Caki2 (cell line): ENCODE data around the gene AURKA. TPM values are rescaled to one million over a fixed set of nuclear protein-coding genes. Genes with fewer than 3 reads are reported as not detected.
"Not testable (repeated sequence)": the region's sequence is repeated elsewhere in the genome, so short reads cannot be mapped to it uniquely, and the experiment has no call there.

Source experiments
- DNase-seq: peaks from one replicate; pipeline ENCODE4 v3.0.0-alpha.2; 2015; ENCODE audit warnings: low read depth
- in situ Hi-C: cut with HindIII; loops from 2 replicates; pipeline ENCODE4 v1.10.0; 2016; ENCODE audit warnings: low sequenced_read_pairs, low pct_unique_long_range_greater_than_20kb, mixed read lengths
- total RNA-seq: library from RNA; depleted of rRNA; stranded (reverse); fragments of >200 nt; shearing (Covaris generic); gene quantifications from 2 replicates; pipeline ENCODE4 v1.2.3, GENCODE V29; 2014; ENCODE audit warnings: low replicate concordance

AURKA gene
- total RNA-seq, 1 experiment from 2014 or later = 74.5 TPM

DNA sequence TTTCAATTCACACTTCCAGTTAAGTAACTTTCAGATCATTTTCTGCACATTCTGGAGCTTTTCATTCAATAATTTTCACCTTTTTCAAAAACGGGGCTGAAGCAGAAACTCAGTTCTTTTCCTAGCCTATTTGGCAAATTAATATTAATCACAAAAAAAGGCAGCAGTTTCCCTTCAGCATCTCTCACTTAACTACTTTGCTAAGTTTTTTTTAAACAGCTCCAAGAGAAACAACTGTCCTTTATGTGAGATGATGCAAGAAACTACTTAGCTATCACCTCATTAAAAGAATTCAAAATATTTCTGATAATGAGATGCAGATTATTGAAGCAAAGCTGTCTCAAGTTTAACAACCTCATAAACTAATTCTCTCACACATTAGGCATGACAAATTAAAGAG is 31.9 kb upstream of the AURKA start:
- no peak for DNase-seq
- in situ Hi-C loops = no loop called here

DNA sequence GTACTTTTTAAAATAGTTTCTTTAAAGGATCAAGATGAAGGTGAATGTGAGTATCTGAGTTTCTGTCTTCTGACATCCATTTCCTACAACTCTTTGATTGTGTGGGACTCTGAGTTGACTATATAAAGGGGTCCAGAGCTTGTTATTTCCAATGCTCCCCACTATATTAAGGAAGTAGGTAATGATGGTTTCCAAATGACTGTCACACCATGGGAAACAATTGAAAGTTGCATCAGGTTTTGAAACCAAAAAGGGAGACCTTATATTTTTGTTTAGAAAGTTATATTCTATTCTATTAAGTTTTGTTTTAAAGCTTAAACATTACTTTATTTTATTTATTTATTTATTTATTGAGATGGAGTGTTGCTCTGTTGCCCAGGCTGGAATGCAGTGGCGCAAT is 31.2 kb upstream of the AURKA start:
- DNase-seq = no peak
- in situ Hi-C loops = no loop called here

DNA sequence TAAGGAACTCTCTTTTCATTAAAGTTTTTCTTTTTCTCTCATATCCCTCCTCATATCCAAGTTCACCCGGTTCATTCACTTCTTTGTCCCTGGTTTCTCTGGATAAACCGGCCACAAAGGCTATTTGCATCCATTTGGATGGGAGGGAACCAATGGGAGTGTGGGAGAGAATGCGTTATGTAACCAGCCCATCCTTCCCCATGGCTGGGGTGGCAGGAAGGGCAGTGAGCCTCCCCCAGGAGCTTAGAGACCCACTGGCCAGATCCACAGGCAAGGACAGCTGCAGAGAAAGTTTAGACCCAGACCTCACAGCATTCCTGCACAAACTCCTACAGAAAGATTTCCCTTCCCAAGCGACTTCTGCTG is 30.8 kb upstream of the AURKA start:
- DNase-seq = no peak
- in situ Hi-C loops = no loop called here

DNA sequence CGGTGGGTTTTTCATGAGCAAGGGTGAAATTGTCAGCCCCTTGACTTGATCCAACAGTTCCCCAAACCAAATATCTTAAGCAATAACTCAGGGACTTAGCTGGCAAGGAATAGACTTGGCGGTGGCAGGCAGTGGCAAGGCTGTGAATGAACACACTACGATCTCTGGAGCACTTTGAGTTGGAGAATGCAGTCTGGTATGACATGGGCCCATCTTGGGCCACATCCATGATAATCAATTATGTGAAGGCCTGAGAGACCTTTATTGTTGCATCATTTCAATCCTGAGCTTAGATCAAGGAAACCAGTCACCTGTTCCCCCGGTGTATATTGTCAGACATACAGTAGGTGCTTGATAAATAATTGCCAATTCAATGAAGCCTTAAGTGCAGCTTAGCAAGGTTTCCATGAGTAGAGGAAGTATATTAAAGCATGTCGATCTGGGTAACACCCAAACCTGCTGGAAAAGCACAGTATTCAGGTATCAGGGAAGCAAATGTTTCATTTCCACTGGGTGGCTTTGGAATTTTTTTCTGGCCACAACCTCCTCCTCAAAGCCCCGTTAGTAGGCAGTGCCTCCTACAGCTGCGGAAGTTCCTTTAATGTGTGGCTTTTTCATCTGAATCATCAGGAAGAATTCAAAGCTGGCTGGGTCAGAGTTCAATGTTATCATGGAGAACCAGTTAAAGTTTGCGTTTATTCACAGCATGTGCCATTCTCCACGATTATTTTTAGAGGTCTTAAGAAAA is 30.2 kb upstream of the AURKA start:
- in situ Hi-C loops = no loop called here
- peak; percentile 78 for DNase-seq

DNA sequence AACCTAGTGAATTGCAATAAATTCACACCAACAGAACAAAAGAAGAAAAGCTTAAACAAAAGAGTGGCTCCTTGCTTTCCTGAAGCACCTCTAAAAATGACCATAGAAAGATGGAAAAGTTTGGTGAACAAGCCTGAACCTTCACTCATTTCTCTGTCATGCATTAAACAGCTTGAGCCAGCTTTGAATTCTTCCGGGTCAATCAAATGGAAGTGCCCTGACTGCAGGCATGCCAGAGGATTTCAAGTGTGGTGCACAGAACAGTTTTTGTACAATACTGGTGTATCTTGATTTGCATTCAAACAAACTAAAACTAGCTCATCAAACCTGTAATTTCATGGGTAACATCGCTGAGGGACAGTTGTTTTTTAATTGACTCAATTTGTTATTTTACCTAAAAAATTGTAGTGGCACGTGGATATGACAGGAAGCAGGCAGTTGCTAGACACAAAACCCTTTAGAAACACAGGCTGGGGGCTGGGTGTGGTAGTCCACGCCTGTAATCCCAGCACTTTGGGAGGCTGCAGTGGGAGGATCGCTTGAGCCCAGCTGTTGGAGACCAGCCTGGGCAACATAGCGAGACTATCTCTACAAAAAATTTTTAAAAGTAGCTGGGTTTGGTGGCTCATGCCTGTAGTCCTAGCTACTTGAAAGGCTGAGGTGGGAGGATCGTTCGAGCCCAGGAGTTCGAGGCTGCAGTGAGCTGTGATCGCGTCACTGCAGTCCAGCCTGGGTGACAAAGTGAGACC is 29.1 kb upstream of the AURKA start:
- no peak for DNase-seq
- in situ Hi-C loops = no loop called here

DNA sequence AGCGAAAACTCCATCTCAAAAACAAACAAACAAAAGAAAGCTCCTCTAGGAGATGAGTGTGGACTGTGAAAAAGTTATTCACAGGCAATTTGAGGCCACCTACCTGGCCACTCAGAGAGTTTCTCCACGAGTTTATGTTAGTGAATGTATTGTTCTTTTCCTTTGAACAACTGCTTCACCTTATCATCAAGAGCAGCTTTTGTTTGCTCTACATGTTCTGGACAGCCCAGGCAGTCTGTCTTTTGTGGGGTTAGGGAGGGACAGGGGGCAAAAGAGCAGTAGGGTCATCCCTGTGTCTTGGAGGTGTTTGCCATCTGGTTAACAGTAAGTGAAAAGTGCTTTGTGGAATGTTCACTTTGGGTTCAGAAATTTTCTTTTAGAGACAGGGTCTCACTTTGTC is 28.0 kb upstream of the AURKA start:
- in situ Hi-C loops = no loop called here
- no peak for DNase-seq

DNA sequence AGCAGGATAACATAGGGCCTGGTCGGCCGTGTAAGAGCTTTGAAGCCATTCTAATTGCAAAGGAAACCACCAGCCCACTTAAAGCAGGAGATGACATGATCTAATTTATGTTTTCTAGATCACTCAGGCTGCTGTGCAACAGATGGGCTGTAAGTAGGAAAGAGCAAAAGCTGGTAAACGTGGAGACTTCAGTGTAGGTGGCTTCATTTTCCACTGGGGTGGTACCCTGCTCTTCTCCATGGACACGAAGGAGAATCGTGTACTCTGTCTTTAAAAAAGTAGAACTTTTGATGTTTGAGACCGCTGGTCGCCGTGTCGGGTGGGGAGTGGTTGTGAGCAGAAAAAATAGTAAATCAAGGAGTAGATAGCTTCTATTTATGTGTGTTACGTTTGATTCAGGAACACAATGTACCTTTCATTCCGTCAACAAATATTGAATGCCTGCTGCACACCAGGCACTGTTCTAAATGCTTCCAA is 26.4 kb upstream of the AURKA start:
- in situ Hi-C loops = no loop called here
- no peak for DNase-seq

DNA sequence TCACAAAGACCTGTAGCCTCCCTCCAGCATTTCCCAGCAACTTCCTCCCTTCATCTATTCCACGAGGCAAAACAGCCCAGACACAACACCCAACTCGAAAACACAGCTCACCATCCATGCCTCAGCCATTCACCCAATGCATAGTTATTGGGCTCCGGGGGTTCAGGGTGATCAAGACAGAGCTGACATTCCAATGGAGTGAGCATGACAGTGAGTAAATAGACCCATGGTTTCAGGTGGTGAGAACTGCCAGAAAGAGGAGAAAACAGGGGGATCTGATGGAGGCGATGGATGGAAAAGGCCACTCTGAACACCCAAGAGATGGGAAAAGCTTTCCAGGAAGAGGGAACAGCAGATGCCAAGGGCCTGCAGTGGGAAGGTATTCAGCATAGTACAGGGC is 25.9 kb upstream of the AURKA start:
- DNase-seq = no peak
- in situ Hi-C loops = no loop called here

DNA sequence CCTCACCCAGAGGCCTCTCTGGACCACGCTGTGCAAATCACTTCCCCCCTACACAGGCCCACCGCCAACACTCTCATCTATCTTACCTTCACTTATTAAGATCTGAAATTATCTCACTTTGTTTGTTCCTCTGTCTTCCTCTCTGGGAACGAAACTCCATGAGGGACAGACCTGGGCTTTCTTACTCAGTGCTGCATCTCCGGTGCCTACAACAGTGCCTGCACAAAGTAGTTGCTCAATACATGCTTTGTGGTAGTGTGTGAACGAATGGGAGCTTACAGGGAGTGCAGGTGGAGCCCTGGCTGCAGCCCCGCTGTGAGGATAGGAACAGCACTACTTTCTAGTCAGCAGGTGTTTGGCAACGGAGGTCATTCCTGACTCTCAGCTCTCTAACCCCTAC is 25.4 kb upstream of the AURKA start:
- in situ Hi-C loops = no loop called here
- no peak for DNase-seq

DNA sequence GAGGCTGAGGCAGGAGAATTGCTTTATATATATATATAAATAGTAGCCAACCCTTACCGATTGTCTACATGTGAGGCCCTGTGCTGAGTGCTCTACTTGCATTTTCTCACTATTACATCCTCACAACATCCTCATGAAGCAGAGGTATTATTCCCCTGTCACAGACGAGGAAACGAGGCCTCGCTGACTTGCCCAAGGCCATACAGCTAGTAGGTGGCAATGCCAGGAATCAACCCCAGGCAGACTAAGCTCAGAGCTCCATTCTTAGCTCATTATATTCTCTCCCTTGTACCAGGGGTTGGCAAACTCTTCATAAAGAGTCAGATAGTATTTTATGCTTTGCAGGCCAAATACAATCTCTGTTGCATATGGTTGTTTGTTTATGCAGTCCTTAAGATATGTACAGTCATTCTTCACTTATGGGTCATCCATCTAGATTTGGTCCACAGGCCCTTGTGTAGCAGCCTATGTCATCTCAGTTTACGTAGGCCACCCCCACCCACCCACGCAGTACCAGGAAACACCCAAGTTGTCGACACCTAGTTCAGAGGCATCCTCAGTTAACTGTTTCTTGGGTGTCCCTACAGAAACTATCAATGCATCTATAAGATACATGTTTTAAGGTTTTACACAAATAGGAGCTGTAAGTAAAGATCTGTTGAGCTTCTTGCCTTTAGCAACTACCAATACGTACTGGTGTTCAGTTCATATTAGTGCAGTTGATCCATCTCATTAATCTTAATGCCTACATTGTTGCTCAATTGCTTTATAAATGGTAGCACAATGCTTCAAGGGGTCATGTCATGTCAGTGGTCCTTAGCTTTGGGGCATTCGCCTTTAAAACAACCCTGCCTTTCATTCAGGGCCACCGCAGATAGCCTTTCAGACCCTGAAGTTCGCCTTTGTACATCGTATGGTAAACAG is 23.1 kb upstream of the AURKA start:
- DNase-seq = no peak
- in situ Hi-C loops = no loop called here

DNA sequence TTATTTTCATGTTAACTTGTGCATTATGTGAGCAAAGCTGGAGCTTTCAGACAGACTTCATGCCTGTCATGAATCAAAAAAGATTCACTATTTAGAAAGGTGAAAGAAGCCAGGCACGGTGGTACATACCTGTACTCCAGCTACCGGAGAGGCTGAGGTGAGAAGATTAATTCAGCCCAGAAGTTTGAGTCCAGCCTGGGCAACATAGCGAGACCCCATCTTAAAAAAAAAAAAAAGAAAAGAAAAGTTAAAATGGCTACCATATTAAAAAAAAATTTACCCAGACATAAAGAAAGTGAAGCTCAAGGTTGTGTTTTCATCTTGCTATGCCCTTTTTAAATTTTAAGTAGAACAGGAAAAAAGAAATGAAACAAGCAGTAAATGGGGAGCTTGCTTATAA is 20.9 kb upstream of the AURKA start:
- in situ Hi-C loops = no loop called here
- DNase-seq = no peak

DNA sequence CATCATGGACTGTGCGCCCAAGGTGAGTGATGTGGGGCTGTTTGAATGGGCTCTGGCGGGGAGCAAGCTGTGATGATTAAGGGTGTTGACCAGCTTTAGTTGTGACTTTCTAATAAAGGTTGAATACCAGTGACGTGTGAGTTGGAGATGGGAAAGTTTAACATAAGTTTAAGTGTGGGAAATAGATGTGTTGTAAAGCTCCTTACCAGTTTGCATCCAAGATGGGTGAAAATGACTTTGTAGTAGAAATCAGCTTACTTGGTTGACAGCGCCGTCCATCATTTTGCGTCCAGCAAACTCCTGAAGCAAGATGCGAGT is 20.4 kb upstream of the AURKA start:
- in situ Hi-C loops = no loop called here

DNA sequence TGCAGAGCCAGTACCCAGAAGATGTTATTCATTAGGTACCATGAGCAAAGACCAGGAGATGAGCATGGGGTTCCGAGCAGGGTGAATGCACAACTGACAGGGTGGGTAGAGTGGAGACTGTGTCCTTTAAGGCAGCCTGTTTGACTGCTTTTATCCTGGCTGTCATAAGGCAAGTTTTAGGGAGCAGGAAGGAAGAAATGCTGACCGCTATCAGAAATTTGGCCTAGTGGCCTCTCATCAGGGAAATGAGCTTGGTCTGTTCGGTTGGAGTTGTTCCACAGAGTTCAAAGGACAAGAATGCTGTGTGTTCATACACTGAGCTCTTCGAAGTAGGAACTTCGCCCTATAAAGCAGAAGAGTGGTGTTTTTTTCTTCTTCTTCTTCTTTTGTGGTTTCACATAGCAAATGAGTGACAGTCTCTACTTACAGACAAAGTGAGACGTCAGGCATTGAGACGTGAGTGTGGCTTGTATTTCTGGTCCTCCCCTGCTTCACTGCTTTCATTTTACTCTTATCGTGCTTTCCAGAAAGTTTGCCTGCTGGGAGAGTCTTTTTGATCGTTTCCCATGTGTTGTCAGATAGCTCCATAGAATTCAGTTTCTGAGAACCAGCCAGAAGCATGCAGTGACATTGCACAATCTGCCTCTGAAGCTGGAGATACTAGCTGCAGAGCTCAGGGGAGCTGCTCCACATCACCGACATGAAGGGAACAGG is 19.9 kb upstream of the AURKA start, which contains the start of gene CASS4:
Gene CASS4, plus strand, starts transcription at position 502 of the 714 bp plus-strand sequence. Its CDS starts 199 bp downstream, at position 701.
- in situ Hi-C loops = no loop called here
- DNase-seq = no peak

More for the DNA sequence above, 20.4 kb upstream of the AURKA start:
- no peak for DNase-seq

DNA sequence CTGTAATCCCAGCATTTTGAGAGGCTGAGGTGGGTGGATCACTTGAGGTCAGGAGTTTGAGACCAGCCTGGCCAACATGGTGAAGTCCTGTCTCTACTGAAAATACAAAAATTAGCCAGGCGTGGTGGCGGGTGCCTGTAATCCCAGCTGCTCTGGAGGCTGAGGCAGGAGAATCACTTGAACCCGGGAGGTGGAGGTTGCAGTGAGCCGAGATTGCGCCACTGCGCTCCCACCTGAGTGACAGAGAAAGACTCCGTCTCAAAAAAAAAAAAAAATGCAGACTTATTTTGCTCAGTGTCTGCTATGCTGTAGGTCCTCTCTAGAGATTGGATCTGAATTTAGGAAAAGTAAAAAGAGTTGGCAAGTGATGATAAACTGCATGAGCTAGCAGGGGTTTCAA is 19.3 kb upstream of the AURKA start:
- in situ Hi-C loops, DNase-seq: not testable (repeated sequence)

DNA sequence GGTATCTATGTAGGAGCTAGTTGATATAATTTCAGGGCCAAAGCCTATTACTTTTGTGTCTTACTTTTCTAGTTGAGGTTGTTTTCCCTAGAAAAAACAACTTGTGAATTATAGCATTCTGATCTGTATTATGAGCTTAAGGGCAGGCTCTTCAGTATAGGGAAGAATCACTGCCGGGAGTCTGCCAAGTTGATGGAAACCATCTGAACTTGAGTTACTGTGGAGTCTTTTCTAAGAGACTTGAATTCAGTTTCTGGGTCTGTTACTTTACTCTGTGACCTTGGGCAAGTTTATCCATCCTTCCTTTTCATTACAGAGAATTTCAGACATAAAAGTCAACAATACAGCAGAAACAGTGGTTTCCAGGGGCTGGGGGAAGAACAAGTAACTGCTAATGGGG is 17.9 kb upstream of the AURKA start:
- no peak for DNase-seq
- in situ Hi-C loops = no loop called here

DNA sequence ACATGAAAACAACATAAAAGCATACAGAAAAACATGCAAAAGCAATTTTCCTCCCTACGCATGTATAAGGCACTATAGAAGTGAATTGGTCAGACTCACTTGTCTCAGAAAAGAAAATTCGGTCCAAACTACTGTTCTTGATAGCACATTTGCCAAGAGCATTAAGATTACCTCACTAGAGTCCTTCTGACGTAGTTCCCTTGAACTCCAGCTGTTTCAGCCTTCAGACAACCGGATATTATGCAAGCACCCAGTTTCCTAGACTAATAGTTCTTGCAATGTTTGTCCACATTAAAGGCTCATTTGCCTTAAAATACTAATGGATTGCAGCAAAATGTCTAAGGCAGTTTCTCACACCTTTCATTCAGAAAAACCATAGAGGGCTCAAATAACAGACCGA is 17.5 kb upstream of the AURKA start:
- DNase-seq = no peak
- in situ Hi-C loops = no loop called here

DNA sequence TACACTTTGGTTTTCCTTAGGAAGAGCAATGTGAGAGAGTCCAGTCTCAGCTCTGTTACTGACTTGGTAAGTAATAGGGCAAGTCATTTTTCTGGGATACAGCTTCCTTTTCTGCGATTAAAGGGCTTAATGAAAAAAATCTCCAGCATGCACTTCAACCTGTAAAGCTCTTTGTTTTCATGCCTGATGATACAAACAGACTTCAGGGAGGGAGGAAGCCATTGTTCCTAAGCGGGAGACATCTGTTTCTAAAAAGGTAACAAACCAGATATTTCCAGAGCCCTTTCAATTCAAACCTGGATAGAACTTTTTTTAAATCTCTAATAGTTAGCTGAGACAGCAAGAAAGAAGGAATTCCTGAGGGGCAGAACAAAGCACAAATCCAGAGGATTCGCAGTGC is 14.9 kb upstream of the AURKA start:
- in situ Hi-C loops = no loop called here
- DNase-seq = no peak

DNA sequence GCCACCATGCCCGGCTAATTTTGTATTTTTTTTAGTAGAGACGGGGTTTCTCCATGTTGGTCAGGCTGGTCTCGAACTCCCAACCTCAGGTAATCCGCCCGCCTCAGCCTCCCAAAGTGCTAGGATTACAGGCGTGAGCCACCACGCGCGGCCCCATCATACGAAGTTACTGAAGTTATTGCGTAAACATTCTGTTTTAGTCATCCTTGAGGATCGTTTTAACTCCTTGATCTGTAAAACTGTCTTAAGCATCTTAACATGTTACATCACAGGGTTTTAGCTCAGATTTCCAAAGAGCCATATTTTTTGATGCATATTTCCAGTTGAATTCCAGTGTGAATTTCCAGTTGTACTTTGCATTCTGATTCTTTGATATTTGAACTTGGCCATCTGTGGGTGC is 13.3 kb upstream of the AURKA start:
- in situ Hi-C loops, DNase-seq: not testable (repeated sequence)
